ENCODE data around the gene REEP1. TPM values are rescaled to one million over a fixed set of nuclear protein-coding genes. Genes with fewer than 3 reads are reported as not detected.

The REEP1 gene
- total and polyA plus RNA-seq, 9 of the 15 experiments (the other 6 are each of a cell fraction or from before 2014, with no cell fraction given): 0.11 to 0.67 (median 0.13) TPM

DNA sequence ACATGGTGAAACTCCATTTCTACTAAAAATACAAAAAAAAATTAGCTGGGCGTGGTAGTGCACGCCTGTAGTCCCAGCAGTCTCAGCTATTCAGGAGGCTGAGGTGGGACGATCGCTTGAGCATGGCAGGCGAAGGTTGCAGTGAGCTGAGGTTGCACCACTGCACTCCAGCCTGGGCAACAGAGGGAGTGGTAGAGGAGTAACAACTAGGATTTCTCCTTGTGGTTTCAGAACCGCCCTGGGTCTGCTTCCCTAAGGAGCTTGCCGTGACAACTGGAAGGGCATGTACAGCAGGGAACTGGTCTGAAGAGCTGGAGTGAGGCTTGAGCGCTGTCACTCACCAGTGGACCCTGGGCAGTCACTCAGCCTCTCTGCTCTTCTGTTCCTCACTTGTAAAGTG is 29.1 kb downstream of the REEP1 start:
- no peaks in the 10 kb centered on the region for H3K9me3 ChIP-seq (replicated peaks; ENCODE audit: control insufficient read depth, insufficient read depth, low read depth, low read length)
- no peak for FAIRE-seq
- no peak overlapping the region for H3K4me3 ChIP-seq
- no peaks in the 10 kb centered on the region for H3K9me1 ChIP-seq (ENCODE audit: control insufficient read depth, insufficient read depth, low read length)
- H3K4me2 ChIP-seq (ENCODE audit: insufficient read depth, low read length): no peak overlapping the region
- intact Hi-C loops (cut with micrococcal nuclease): no loop called here
- TF ChIP-seq TBL1XR1 (IDR thresholded peaks at IDR 0.05; ENCODE audit: low read length in 2 of 2): no peak
- TF ChIP-seq, protein P1, sequence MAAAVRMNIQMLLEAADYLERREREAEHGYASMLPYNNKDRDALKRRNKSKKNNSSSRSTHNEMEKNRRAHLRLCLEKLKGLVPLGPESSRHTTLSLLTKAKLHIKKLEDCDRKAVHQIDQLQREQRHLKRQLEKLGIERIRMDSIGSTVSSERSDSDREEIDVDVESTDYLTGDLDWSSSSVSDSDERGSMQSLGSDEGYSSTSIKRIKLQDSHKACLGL (CRISPR knock-in tag; IDR thresholded peaks at IDR 0.05; ENCODE audit: borderline replicate concordance, poor library complexity, severe bottlenecking): no peak
- no peak for TF ChIP-seq ZEB2 (IDR thresholded peaks at IDR 0.05)
- TF ChIP-seq, protein P2, sequence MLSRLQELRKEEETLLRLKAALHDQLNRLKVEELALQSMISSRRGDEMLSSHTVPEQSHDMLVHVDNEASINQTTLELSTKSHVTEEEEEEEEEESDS (CRISPR knock-in tag; IDR thresholded peaks at IDR 0.05): no peak
- TF ChIP-seq KAT7 (CRISPR knock-in tag; IDR thresholded peaks at IDR 0.05; ENCODE audit: borderline replicate concordance): no peak
- TF ChIP-seq, protein P3, sequence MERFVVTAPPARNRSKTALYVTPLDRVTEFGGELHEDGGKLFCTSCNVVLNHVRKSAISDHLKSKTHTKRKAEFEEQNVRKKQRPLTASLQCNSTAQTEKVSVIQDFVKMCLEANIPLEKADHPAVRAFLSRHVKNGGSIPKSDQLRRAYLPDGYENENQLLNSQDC (CRISPR knock-in tag; IDR thresholded peaks at IDR 0.05): no peak
- TF ChIP-seq, protein P4, sequence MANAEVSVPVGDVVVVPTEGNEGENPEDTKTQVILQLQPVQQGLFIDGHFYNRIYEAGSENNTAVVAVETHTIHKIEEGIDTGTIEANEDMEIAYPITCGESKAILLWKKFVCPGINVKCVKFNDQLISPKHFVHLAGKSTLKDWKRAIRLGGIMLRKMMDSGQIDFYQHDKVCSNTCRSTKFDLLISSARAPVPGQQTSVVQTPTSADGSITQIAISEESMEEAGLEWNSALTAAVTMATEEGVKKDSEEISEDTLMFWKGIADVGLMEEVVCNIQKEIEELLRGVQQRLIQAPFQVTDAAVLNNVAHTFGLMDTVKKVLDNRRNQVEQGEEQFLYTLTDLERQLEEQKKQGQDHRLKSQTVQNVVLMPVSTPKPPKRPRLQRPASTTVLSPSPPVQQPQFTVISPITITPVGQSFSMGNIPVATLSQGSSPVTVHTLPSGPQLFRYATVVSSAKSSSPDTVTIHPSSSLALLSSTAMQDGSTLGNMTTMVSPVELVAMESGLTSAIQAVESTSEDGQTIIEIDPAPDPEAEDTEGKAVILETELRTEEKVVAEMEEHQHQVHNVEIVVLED (CRISPR knock-in tag; IDR thresholded peaks at IDR 0.05): no peak
- TF ChIP-seq, protein P5, sequence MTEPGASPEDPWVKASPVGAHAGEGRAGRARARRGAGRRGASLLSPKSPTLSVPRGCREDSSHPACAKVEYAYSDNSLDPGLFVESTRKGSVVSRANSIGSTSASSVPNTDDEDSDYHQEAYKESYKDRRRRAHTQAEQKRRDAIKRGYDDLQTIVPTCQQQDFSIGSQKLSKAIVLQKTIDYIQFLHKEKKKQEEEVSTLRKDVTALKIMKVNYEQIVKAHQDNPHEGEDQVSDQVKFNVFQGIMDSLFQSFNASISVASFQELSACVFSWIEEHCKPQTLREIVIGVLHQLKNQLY (CRISPR knock-in tag; conservative IDR thresholded peaks at IDR 0.05): no peak
- TF ChIP-seq ZNF436 (CRISPR knock-in tag; IDR thresholded peaks at IDR 0.05): no peak
- no peak for TF ChIP-seq KDM5B (IDR thresholded peaks at IDR 0.05; ENCODE audit: insufficient replicate concordance, low read depth, low read length)
- no peak for TF ChIP-seq ELF1 (tag; IDR thresholded peaks at IDR 0.05)
- no peak for TF ChIP-seq RBM39 (optimal IDR thresholded peaks at IDR 0.05; ENCODE audit: low read depth, low read length)
- no peak for TF ChIP-seq NBN (IDR thresholded peaks at IDR 0.05; ENCODE audit: low read depth)
- no peak for TF ChIP-seq ZNF384 (IDR thresholded peaks at IDR 0.05; ENCODE audit: low read depth, low read length)
- TF ChIP-seq TEAD2 (tag; IDR thresholded peaks at IDR 0.05): no peak
- no peak for TF ChIP-seq HMGN3 (IDR thresholded peaks at IDR 0.05; ENCODE audit: borderline replicate concordance, extremely low read depth, insufficient read length, low read depth, low read length)
- TF ChIP-seq PHF8 (IDR thresholded peaks at IDR 0.05; ENCODE audit: borderline replicate concordance, low read length): no peak
- TF ChIP-seq, protein P6, sequence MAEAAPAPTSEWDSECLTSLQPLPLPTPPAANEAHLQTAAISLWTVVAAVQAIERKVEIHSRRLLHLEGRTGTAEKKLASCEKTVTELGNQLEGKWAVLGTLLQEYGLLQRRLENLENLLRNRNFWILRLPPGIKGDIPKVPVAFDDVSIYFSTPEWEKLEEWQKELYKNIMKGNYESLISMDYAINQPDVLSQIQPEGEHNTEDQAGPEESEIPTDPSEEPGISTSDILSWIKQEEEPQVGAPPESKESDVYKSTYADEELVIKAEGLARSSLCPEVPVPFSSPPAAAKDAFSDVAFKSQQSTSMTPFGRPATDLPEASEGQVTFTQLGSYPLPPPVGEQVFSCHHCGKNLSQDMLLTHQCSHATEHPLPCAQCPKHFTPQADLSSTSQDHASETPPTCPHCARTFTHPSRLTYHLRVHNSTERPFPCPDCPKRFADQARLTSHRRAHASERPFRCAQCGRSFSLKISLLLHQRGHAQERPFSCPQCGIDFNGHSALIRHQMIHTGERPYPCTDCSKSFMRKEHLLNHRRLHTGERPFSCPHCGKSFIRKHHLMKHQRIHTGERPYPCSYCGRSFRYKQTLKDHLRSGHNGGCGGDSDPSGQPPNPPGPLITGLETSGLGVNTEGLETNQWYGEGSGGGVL (CRISPR knock-in tag; IDR thresholded peaks at IDR 0.05): no peak
- H3K36me3 ChIP-seq (ENCODE audit: control insufficient read depth, insufficient read depth, low read length): no peaks in the 10 kb centered on the region
- no peak overlapping the region for H3K27ac ChIP-seq (ENCODE audit: extremely low read depth, low read depth, low read length)
- POLR2A ChIA-PET: interaction anchor here (0.6 kb wide), 1 partner anchor 31 kb away, joined by 5 read pairs; no protein-coding TSS in a partner anchor
- peaks cover 21 to 63% of the 10 kb centered on the region in 2 experiments; a peak in 4 of 5 replicates for H3K27me3 ChIP-seq (ENCODE audit: control insufficient read depth in 2 of 2, insufficient read depth in 2 of 2, low read length in 2 of 2)
- 2% methylated on average over 8 of the region's 8 CpGs for WGBS (ENCODE audit: insufficient coverage, low coverage, missing lambda C conversion rate)
- no peak overlapping the region for H3K9ac ChIP-seq (ENCODE audit: insufficient read depth in 1 of 2, low read depth in 2 of 2, low read length in 2 of 2)
- no peaks in the 10 kb centered on the region for H3K4me1 ChIP-seq (replicated peaks in 1 of 2; ENCODE audit: control insufficient read depth in 2 of 2, insufficient read depth in 2 of 2, low read length in 2 of 2)
- no peaks in the 10 kb centered on the region for H4K20me1 ChIP-seq (replicated peaks; ENCODE audit: control insufficient read depth, insufficient read depth, low read length)
- CTCF ChIA-PET (ENCODE audit: low intra/inter-chr PET ratio): no interaction called here
- BruUV-seq (replicated peaks): no TSS peak
- in situ Hi-C loops (cut with MboI): no loop called here
- ATAC-seq: no peak; the same call in 2 of the 3 replicates
- H2AFZ ChIP-seq (ENCODE audit: low read depth, low read length): no peak overlapping the region
- no peaks in the 10 kb centered on the region for H3K79me2 ChIP-seq (ENCODE audit: control insufficient read depth, insufficient read depth, low read length)
- DNase-seq (ENCODE audit: extremely low read depth in 1 of 4, low spot score in 3 of 4): no peak
